Forelimb muscle (tissue), 1 donor: ENCODE results near the gene MRPL28. TPM values are rescaled to one million over a fixed set of nuclear protein-coding genes. Genes with fewer than 3 reads are reported as not detected.
"Not testable (repeated sequence)": the region's sequence is repeated elsewhere in the genome, so short reads cannot be mapped to it uniquely, and the experiment has no call there.

Experiments used
- DNase-seq: peaks from one replicate; pipeline ENCODE4 v3.0.0-alpha.2; 2013; ENCODE audit warnings: low read depth
- polyA plus RNA-seq: library from polyadenylated mRNA; unstranded; fragments of 120-200 nt; gene quantifications from one replicate; pipeline ENCODE4 v1.2.1, GENCODE V29; 2013; ENCODE audit not compliant: insufficient read length

The MRPL28 gene
- polyA plus RNA-seq, 1 donor = 44.6 TPM

DNA sequence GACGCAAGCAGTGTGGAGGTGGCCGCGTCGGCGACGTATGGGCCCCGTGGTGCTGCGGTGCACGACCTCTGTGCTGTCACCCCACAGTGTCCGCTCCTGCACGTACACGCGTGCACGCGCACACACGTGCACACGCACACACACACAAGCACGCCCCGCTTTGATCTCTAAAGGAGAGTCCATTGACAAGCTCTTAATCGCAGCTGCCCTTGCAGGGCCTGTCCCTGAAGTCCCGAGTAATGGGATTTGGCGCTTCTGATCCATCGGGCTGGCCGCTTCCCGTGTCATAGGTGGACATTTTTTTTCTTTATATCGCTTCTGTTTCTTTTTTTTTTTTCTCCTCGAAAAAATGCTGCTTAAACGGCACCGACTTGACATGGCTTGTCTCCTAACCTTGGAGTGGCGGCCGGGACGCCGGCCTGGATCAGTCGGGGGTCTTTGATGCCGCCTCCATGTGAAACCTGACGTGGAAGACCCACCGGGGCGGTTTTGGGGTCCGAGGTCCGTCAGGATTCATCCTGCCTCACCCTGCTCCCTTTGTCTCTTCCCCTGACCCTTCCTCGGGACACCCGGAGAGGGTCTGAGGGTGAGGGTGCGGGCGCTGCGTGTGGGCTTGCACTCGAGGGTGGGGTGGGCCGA, 9.5 kb downstream of the MRPL28 start:
- no peak for DNase-seq

DNA sequence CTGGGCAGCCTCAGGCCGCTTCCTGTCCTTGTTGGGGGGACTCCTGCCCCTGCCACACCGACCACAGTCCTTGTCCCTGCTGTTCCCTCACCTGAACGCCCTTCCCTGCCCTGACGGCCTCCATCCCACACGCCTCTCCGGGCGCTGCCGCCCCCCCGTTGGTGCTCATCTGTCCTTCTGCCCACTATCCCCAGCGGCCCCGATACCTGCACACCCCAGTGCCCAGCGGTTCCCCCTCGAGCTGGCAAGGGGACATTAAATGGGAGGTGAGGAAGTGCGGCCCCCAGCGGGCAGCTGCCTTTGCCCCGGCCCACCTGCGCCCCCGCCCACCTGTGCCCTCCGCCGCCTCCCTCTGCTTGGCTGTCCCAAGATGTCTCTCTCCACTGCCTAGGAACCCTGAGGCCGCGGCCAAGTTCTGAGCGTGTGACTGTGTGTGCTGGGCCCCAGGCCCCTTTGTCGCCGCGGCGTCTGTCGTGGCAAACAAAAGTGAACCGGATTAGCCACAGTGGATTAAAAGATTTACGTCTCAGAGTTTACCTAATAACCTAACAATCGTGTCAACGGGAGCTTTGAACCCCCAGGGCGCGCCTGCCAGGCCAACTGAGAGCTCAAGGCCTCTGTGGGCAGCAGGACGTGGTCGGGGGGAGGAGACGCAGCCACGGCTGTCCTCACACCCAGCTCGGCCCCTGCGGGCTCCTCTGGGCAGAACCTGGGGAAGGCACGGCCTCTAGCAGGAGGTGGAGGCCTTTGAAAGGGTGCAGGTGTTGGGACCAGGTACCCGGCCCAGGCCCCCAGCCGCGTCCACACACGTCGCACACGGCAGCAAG, 10.3 kb downstream of the MRPL28 start:
- no peak for DNase-seq

DNA sequence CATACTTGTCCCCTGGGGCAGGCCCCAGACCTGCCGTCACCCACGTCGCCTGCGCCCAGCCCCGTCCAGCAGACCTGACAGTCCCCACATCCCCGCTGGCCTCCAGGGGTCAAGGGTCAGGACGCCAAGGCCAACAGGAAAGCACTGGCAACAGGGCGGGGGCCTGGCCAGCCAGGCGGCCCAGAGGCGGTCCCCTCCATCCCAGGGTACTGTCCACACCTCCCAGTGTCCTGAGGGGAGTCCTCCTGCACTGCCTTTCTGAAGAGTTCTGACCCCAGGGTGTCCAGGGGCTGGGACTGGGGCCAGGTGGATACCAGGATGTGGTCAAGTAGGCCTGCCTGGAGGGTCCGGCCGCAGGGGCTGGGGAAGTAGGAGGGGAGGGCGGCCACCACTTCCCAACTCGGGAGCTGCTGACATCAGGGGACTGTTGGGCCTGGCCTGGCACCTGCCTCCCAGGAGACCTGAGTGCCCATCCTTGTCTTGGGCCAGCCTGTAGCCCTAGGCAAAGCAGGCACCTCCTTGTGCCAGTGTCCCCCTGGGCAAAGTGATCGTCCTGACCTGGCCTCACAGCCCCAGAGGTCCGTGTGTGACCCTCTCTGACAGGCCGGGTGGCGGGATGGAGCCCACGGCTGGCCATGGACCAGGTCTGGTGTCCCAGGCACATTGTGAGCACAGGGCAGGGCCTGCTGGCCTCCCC, 11.1 kb downstream of the MRPL28 start:
- no peak for DNase-seq

DNA sequence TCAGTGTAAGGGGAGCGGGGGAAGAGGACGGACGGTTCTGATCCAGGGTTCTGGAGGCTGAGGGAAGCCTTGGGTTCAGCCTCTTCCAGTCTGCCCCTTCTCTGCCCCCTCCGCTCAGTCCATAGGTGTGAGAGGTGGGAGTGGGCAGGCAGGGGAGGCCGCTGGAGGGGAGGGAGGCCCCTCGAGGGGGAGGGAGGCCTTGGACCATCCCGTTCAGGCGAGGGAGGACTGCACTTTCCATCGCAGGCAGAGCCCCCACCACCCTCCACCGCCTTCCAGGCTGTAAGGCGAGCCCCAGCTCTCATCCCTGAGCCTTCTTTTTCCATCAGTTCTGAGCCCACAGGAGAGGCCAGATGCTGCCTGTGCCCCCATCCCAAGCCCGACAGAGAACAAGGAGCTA, 13.6 kb downstream of the MRPL28 start:
- DNase-seq = no peak

DNA sequence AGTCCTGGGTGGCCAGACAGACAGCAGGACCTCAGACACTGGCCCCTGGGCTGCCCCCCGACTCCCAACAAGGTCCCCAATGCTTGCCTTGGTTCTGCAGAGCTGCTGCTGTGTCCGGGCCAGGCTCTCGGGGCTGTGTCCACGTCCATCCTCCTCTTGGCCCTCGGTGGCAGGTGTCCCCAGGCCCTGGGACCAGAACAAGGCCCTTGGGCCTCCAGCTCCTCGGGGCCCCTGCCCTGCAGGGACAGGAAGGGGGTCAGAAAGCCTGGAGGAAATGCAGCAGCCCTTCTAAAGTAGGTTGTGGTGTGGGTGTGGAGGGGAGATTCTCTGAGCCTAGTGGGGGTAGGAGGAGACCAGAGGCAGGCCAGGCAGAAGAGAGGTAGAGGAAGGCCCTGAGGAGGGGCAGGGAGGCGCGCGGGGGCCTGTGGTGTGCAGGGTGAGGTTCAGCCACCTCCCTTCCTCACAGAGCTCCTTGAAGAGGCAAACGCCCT, 15.3 kb downstream of the MRPL28 start:
- DNase-seq = no peak

DNA sequence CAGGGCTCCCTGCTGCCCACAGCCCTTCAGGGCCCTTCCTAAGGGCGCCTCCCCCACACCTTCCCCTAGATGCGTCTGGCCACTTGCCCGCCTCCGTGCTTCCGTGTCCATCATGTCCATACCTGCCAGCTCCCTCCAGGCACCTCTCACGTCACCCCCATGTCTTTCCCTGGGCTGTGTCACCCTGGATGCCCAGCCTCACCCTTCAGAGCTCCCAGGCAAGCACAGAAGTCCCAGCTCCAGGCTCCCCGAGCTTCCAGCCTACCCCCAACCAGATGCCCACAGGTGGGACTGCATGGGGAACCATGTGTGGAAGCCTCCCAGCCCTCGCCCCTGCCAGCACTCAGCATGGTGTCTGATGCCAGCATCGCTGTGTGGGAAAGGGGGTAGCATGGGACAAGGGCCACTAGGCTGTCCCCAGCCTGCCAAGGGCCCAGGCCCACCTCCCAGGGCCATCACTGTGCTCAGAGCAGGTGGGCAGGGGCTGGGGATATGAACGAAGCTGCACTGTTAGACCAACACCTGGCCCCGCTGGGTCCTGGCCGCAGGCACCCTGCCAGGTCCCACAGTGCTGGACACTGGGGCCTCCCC, 16.0 kb downstream of the MRPL28 start:
- no peak for DNase-seq

DNA sequence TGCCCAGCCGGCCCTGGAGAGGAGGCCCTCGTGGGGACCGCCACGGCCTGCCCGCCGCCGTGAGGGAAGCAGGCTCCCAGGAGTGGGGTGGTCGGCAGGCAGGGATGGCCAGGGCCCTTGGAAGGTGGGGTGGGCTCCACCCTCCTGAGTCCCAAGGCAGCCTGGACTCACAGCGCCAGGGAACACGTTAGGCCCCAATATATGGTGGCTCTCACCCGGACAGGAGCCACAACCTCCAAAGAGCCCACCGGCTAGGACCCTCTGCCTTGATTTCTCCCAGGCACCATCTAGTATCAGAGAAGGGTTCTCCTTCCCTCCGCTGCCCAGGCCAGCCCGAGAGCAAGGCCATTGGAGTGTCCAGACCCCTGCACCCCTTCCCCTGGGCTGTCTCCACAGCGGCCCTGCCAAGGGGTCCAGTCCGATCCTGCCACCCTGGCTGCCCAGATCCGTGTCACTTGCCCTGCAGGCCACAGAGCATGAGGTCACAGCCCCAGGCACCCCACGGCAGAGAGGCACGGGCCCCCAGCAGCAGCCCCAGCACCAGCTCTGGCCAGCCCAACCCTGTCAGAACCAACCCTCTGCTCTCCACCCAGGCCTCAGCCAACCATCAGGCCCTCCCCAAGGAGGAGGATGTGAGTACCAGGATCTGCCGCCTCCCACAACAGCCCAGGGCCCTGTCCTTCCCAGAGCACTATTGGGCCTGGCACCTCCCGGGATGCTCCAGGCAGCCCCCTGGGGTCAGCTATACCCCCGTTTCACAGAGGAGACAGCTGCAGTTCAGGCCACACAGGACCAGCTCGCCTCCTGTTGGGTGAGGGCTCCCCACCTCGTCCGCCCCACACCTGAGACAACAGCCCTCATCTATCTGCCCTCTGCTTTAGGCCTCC, 16.7 kb downstream of the MRPL28 start:
- no peak for DNase-seq

DNA sequence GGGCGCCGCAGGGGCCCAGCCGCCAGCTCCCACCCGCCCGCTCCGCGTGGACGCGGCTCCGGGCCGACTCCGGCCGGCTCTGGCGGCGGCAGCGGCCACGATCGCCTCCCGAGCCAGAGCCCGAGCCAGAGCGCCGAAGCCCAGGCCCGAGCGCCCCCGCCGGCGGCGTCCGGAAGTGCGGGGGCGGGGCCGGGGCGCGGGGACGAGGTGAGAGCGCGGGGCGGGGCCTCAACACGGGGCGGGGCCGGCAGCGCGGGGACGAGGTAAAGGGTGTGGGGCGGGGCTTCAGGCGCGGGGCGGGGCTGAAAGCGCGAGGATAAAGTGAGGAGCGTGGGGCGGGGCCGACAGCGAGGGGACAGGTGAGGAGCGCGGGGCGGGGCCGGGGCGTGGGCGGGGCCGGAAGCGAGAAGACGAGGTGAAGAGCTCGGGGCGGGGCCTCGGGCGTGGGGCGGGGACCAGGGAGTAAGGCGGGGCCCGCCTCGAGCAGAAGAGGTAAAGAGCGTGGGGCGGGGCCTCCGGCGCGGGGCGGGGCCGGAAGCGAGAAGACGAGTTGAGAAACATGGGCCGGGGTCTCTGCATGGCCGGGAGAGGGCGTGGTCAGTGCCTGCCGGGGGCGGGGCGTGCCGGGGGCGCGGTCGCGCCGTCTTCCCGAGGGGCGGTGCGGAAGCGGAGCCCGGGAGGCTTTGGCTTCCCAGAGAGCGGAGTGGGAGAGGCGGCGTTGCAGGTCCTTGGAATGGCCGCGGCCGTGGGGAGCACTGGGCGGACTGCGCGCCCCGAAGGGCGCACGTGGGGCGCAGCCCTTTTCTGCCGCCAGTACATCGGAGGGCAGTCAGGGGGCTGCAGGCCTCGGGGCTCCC, 17.6 kb downstream of the MRPL28 start, which contains the start of gene AXIN1:
TSS of gene AXIN1 (minus strand) at position 177 of the 857 bp plus-strand sequence. CDS start 5,698 bp downstream, outside the sequence.
- DNase-seq = peak; percentile 39

DNA sequence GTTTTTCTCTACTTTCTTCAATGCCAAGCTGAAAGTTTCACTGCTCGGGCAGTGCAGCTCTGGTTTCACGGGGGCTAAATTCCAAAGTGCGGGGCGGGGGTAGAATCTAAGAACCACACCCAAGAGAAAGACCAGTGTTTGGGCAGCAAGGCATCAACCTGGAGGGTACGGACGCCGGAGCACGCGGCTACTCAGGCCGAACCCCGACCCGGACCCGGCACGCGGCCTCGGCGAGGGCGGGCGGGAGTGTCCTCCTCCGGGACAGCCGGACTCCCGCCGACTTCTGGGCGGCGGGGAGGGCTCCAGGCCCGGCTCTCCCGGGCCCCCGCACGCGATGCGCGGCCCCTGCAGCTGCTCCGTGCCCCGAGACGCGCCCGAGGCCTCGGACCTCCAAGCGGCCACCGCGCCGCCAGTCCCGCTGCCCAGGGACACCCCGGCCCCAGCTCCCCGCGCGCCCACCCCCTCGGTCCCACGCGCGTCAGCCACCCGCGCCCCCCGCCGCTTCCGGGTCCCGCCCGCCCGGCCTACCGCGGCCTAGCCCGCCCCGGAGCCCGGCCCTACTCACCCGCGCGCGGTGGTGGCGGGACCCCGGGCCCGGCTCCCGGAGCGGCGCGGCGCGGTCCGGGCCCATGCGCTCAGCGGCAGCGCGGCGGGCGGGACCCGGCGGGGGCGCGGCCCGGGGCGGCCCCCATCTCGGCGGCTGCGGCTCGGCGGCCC, 18.4 kb downstream of the MRPL28 start:
- DNase-seq = no peak

DNA sequence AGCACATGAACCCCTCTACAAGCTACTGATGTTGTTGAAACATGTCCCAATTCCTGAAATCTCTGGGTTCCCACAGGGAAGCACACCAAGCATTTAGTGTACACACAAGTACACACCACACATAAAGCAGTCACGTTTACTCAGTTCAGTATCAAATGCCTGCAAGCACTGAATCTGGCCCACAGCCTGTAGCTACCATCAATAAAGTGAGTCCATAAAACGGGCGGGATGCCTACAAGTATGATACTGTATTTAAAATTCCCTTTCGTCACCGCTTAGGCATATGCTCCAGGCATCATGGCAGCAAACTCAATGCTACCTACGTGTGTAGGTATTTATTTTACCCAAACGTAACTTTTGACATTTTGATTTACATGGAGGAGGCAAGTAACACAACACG, 20.1 kb downstream of the MRPL28 start:
- no peak for DNase-seq

DNA sequence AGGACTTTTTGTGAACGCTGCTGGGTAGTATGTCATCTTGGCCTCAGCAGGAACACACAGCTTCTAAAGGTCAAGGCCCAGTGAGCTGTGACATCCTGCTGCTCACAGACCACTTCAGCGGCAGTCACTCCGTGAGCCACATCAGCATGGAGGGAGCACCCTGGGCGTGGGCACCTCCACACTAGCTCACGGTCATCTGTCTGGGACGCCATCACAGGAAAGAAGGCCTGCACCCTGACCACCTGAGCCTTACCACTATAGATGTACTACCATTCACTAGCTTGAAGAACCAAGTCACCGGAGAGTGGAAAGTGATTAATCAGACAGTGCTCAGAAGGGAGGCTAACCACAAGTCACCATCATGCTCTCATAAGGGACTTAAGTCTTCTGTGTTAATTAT, 21.1 kb downstream of the MRPL28 start:
- DNase-seq = no peak

DNA sequence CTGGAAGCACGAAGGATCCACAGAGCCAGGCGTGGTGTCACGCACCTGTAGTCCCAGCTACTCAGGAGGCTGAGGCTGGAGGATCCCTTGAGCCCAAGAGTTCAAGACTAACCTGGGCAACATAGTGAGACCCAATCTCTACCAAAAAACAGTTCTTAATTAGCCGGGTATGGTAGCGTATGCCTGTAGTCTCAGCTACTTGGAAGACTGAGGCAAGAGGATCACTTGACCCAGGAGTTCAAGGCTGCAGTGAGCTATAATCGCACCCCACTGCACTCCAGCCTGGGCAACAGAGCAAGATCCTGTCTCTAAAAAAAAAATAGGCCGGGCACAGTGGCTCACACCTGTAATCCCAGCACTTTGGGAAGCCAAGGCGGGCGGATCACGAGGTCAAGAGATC, 21.8 kb downstream of the MRPL28 start:
- DNase-seq = not testable (repeated sequence)

DNA sequence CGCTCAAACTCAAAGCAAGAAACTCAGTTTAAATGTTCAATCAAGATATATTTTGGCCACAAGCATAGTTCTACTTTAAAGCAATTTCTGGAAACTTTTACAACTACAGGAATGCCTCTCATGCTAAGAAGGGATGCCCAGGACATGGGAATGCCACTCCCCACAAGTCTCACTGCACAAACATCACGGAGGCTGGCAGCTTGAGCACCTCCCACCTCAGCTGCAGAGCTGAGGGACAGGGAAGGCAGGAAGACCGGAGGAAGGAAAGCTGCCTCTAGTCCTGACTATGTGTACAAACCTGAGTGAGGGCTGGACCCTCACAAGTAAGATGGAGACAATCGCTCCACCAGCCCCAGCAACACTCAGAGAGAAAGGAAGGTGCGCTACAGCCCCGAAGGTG, 23.1 kb downstream of the MRPL28 start:
- no peak for DNase-seq

DNA sequence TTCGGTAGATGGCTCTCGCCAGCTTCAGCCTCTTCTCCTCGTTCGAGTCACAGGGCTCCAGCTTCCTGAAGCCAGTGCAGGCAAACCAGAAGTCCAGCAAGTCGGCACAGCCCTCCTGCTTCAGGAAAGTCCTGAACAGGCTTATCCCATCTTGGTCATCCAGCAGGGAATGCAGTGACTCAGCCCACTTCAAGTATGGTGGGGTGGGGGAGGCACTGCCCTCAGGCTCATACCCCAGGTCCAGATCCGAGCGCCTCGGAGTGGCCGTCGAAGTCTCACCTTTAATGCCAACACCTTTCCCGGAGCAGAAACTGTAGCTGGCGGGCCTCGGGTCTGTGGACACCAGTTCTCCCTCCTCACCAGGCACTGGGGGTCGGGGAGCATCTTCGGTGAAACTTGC, 23.8 kb downstream of the MRPL28 start:
- no peak for DNase-seq

DNA sequence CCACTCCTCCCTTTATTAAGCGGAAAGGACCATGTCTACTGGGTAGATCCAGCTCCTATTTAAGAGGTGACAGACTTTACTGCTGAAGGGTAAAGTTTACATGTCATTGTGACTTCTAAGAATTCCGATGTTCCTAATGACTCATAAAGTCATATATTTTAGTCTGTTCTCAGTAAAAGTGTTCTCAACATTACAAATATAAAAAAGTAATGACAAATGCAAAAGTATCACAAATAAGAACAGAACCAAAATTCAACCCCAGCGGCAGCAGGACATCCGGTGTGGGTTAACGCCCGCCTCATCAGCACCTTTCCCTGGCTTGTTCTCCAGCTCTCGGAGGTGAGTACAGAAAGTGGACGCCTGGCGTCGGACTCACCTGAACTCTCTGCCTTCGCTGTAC, 24.6 kb downstream of the MRPL28 start:
- DNase-seq = no peak

DNA sequence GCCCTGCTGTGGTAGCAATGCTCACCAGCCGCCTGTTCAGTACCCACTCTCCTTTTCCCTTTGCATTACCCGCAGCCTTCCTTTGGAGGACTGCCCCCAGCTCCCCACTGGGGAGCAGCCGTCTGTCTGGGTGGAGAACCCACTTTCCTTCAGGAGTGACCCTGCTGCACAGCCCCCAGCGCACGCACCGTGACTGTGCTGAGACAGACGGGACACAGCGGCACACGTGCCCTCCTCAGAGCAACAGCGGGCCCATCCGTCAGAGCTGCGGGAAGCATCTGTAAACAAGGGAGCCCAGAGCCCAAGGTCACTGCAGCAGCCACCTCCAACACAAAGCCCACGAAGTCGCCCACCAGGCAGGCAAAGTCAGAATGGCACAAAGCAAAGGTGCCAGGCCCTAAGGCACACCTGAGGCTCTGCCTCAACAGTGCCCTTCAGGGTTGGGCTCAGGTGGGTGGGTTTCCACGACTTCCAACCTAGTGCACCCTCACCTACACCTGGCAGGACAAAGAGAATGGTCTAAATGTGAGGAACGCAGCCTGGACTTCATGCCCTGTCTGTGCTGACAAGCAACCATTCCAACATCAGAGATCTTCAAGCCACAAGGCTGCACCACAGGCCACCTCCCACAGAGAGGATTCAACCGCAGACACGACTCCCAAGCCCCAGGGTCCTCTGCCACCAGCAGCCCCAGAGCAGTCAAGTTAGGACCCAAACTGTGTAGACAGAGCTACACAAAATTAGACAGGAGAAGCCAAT, 27.7 kb downstream of the MRPL28 start:
- DNase-seq = no peak

DNA sequence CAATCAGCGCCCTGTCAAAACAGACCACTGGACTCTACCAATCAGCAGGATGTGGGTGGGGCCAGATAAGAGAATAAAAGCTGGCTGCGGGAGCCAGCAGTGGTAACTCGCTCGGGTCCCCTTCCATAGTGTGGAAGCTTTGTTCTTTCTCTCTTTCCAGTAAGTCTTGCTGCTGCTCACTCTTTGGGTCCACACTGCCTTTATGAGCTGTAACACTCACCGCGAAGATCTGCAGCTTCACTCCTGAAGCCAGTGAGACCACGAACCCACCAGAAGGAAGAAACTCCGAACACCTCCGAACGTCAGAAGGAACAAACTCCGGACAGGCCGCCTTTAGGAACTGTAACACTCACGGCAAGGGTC, 28.4 kb downstream of the MRPL28 start:
- DNase-seq = not testable (repeated sequence)

DNA sequence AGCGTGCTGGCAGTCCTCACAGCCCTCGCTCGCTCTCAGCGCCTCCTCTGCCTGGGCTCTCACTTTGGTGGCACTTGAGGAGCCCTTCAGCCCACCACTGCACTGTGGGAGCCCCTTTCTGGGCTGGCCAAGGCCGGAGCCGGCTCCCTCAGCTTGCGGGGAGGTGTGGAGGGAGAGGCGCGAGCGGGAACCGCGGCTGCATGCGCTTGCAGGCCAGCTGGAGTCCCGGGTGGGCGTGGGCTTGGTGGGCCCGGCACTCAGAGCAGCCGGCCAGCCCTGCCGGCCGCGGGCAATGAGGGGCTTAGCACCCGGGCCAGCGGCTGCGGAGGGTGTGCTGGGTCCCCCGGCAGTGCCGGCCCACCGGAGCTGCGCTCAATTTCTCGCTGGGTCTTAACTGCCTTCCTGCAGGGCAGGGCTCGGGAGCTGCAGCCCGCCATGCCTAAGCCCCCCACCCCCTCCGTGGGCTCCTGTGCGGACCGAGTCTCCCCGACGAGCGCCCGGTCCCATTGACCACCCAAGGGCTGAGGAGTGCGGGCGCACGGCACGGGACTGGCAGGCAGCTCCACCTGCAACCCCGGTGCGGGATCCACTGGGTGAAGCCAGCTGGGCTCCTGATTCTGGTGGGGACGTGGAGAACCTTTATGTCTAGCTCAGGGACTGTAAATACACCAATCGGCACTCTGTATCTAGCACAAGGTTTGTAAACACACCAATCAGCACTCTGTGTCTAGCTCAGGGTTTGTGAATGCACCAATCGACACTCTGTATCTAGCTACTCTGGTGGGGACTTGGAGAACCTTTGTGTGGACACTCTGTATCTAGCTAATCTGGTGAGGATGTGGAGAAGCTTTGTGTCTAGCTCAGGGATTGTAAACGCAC, 29.0 kb downstream of the MRPL28 start:
- DNase-seq = not testable (repeated sequence)
